Endometrium (tissue), 2 donors: Measurements from ENCODE around the gene AATF.

ENCODE experiments used
- FAIRE-seq: peaks from 2 replicates; lab custom pipeline; 2012; peaks lifted over from hg19 to GRCh38; lab: Jason Lieb, UNC
- donor health status: control.
- donor health status: control.

The AATF gene

GRCh38 chr17:36931096-36931696, 17.6 kb upstream of the AATF start:
- no peak for FAIRE-seq

DNA sequence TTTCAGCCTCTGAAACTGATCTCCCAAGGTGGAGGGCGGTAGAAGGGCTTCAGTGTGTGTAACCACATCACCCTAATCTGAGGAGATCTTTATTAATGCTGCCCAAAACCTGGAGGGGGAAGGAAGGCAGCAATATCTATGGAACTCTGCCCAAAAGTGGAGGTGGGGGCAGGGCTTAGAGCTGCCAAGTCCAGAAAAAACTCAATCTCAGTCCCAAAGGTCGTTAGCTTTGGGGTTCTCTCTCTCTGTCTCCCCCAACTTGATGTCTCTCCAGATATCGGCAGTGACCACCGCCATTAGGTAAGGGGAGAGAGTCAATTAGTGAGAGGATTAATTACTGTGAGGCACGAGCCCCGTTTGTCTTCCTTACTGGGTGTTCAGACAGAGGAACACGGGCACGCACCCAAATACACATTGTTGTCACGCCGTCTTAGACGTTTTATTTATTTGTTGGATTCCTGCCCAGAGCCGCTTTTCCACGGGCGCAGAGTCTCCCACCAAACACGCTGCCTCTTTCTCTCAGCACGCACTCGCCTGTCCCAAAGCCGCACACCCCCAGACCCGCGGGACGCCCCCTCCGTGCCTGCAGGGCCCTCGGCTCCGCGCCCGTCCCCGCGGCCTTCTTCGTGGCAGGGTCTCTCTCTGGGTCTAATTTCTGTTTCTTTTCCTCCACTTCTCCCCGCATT, 16.9 kb upstream of the AATF start:
- FAIRE-seq, result no peak

- no peak for FAIRE-seq
Measured at GRCh38 chr17:36932383-36932693, 16.4 kb upstream of the AATF start.

DNA sequence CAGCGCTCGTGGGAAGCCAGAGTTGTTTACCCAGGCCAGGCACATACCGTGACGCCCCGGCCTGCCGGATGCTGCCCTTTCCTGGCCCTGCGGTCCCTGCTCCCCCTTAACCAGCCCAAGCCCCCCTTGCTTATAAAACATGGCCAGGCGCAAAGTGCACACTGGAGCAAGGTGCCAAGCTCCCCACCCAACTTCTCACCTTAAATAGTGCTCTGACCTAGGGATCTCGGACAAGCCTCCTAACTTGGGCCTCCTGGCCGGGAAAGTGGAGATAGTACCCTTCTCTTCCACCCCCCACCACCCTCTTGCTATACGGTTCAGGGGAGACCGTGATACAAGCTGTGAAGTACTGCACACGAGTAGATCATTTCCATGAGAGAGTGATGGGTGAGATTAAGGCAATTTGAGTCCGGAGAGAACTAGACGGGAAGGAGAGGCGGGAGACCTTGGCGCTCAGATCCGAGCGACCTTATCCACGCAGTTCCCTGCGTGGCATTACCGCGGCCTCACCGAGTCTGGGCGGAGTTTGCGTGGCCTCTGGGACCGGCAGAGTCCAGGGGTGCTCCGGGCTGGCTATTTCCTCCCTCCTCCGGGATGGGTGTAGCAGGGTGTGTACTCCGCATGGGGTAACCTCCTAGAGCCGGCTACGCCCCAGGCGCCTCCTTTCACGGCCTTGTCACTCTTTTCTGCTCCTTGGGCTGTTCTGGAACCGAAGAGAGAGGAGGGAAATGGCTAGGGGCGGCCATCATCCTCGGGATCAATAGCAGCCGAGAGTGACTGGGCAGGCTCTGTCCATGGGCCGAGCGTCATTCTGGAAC, 15.9 kb upstream of the AATF start:
- no peak for FAIRE-seq

GRCh38 chr17:36933512-36934143, 15.1 kb upstream of the AATF start:
- FAIRE-seq, result no peak

DNA sequence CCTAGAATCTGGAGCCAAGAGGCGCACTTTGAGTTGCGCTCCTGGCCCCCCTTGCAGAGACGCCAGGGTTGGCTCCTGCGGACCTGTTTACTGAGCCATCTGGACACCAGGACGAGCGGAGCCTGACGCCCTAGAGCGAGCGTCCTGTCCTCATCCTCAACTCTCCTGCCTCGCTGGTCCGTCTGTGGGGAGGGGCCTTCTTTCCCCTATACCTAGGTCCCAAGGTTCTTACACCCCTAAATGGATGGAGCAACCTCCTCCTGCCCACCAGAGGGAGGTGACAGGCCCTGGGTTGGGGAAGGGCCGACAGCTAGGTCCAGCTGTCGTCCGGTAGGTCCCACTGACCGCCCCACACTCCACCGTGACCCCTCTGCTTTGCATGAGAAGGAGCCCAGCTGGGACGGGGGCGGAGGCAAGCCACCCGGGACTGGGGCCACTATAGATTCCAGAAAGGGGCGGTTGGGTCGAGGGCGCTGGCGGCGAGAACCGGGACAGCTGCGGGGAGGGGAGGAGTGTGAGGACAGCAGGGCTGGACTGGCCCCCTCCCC, 14.5 kb upstream of the AATF start:
- FAIRE-seq, result no peak

- FAIRE-seq, result no peak
Measured at GRCh38 chr17:36934692-36935630, 13.8 kb upstream of the AATF start.

DNA sequence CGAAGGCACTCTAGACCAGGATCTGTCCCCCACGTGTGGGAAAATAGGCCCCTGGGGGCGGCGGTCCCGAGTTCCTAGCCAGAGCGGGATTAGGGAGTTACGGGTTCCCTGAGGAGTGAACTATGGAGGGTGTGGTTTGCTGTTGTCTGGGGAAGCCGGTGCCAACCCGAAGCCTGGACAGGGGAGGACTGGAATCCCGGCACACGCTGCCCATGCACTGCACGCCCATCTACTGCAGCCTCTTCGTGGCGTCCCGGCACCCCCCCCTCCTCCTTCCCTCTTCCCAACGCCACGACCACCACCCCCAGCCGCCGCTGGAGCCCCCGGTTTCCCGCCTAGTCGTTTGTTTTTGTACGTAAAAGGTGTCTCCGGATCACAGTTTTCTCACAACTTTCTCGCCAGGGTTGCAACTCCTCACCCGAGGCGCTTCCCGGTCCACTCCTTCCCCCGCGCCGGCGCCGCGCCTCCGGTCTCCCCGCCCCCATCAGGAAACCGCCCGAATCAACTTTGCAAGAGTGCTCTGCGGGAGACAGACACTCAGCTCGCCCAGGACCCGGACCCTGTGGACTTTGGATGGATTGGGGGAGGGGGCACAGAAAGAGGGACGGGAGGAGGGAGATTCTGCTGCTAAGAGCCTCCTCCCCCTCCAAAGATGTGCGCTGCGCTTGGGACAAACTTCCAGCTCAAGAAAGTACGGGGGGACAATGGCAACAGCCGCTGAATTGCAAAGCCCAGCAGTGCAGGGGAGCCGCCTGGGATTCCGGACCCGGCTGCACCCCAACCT, 12.9 kb upstream of the AATF start:
- no peak for FAIRE-seq

DNA sequence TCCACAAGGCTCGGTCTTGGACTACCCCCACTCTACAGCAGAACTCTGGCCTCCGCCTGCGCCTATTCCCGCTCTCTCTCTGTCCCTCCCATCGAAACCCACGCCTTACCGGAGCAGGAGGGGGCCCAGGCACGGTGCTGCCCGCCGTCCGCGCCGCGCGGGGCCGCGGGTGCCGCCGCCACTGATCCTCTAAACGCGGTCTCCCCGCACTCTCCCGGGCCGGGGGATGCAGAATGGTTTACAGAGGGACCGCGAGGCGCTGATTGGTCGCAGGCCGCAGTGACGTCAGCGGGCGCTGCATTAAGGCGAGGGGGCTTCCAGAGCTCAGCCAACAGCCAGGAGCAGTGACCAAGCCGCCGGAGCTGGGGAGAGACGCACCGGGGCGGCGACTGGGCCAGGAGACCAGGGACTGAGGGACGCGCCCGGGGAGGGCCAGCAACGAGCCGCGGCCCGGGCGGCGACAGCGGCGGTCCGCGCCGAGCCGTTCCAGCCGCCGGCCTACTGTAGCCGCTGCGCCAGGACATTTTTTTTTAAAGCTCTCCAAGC, 12.2 kb upstream of the AATF start:
- no peak for FAIRE-seq

- FAIRE-seq, result no peak
Measured at GRCh38 chr17:36937001-36937958, 11.5 kb upstream of the AATF start, which contains the start of gene LHX1. Gene LHX1 (plus strand): TSS chr17:36937475. CDS start chr17:36938198, 723 bp downstream.

GRCh38 chr17:36937959-36938565, 10.7 kb upstream of the AATF start:
- FAIRE-seq, result no peak

- no peak for FAIRE-seq
Measured at GRCh38 chr17:36938566-36939051, 10.1 kb upstream of the AATF start.

- FAIRE-seq, result no peak
Measured at GRCh38 chr17:36939052-36939801, 9.5 kb upstream of the AATF start.

DNA sequence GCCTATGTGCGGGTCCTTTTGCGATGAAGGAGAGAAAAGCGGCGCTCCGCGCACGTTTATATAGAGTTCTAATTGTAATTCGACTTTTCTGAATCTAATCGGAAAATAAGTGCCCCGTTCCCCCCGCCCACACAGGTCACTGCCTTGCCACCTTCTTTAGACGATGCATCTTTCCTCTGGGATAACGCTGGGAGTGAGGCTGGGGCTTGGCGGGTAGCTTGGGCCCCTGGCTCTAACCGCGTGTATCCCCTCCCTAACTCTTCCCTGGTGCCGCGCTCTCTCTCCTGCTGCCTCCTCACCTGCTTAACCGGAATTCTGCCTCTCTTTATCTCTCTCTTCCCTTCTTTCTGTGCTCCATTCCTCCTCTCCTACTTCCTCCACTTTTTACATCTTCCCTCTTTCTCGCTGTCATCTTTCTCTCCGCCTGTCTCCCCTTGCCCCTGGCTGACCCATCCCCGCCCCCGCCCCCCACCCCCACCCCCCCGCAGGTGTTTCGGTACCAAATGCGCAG, 8.9 kb upstream of the AATF start:
- FAIRE-seq, result no peak

DNA sequence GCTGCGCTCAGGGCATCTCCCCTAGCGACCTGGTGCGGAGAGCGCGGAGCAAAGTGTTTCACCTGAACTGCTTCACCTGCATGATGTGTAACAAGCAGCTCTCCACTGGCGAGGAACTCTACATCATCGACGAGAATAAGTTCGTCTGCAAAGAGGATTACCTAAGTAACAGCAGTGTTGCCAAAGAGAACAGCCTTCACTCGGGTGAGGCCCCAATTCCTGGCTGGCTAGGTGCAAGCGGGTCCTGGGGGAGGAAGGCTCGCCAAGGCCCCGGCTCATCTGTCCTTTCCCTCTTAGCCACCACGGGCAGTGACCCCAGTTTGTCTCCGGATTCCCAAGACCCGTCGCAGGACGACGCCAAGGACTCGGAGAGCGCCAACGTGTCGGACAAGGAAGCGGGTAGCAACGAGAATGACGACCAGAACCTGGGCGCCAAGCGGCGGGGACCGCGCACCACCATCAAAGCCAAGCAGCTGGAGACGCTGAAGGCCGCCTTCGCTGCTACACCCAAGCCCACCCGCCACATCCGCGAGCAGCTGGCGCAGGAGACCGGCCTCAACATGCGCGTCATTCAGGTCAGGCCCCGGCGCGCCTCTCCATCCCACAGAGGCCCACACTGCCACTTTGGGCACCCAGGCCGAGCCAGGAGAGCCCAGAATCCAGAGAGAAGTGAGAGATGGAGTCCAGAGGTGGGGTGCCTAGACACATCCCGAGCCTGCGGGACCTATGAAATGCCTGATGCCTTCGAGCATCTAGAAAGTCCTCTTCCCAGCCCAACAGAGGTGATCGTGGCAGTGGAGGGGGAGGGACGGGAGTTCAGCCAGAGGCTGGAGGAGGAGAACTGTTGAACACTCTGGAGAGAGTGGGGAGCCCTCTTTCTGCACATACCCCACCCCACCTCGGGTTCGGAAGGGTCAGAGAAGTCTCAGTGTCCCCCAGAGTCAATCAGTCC, 8.2 kb upstream of the AATF start:
- no peak for FAIRE-seq

- FAIRE-seq, result no peak
Measured at GRCh38 chr17:36941265-36942010, 7.3 kb upstream of the AATF start.
